OCI-LY1 (cell line): ENCODE results near the gene CA7.

Experiments used
- H2AFZ ChIP-seq: fragments of 200-600 bp; sonication (generic), shearing (Covaris generic); 2 replicates; pipeline ENCODE4 v1.6.0; 2014; ENCODE audit warnings: antibody characterized with exemption, mild to moderate bottlenecking, low read length
- H3F3A ChIP-seq: fragments of 200-600 bp; sonication (generic), shearing (Covaris generic); 2 replicates; pipeline ENCODE4 v1.6.0; 2014; ENCODE audit warnings: mild to moderate bottlenecking, antibody characterized with exemption, low read length, moderate library complexity; ENCODE audit not compliant: insufficient read depth
- H3K27ac ChIP-seq: fragments of 200-600 bp; sonication (generic); 2 replicates; pipeline ENCODE4 v1.5.1; 2014; ENCODE audit warnings: low read length, mixed run types, mild to moderate bottlenecking, low read depth; ENCODE audit not compliant: poor library complexity, severe bottlenecking
- H3K27me3 ChIP-seq: fragments of 200-600 bp; sonication (generic); 2 replicates; pipeline ENCODE4 v1.6.0; 2014; ENCODE audit warnings: antibody characterized with exemption, mild to moderate bottlenecking, low read length, moderate library complexity; ENCODE audit not compliant: insufficient read depth
- H3K36me3 ChIP-seq: fragments of 200-600 bp; sonication (generic); 2 replicates; pipeline ENCODE4 v1.6.1; 2014; ENCODE audit warnings: mild to moderate bottlenecking, antibody characterized with exemption, low read length, moderate library complexity, mixed read lengths; ENCODE audit not compliant: insufficient read depth
- H3K4me1 ChIP-seq: fragments of 200-600 bp; sonication (generic); 2 replicates; pipeline ENCODE4 v1.5.1; 2014; ENCODE audit warnings: mild to moderate bottlenecking, low read length, moderate library complexity; ENCODE audit not compliant: insufficient read depth, severe bottlenecking
- H3K4me2 ChIP-seq: fragments of 200-600 bp; sonication (generic), shearing (Covaris generic); 2 replicates; pipeline ENCODE4 v1.6.1; 2014; ENCODE audit warnings: low read length
- H3K4me3 ChIP-seq: fragments of 200-600 bp; sonication (generic); 2 replicates; pipeline ENCODE4 v1.5.1; 2014; ENCODE audit warnings: low read length, low read depth, mild to moderate bottlenecking, mixed read lengths; ENCODE audit not compliant: poor library complexity, severe bottlenecking
- H3K79me2 ChIP-seq: fragments of 200-600 bp; shearing (Covaris generic); 2 replicates; pipeline ENCODE4 v1.6.1; 2016; ENCODE audit warnings: mixed run types, low read length, mixed read lengths; ENCODE audit not compliant: insufficient read depth
- H3K9ac ChIP-seq: fragments of 200-600 bp; sonication (generic), shearing (Covaris generic); 2 replicates; pipeline ENCODE4 v1.6.1; 2014; ENCODE audit warnings: mild to moderate bottlenecking, low read length, mixed read lengths
- H3K9me2 ChIP-seq: fragments of 200-600 bp; sonication (generic), shearing (Covaris generic); 2 replicates; pipeline ENCODE4 v1.6.1; 2014; ENCODE audit warnings: low read depth, mild to moderate bottlenecking, low read length, mixed read lengths
- H3K9me3 ChIP-seq: fragments of 200-600 bp; shearing (Covaris generic); 2 replicates; pipeline ENCODE4 v1.6.1; 2014; ENCODE audit warnings: low read length, mixed read lengths
- H4K20me1 ChIP-seq: fragments of 200-600 bp; sonication (generic), shearing (Covaris generic); 2 replicates; pipeline ENCODE4 v1.6.0; 2016; ENCODE audit warnings: mild to moderate bottlenecking, low read length; ENCODE audit not compliant: insufficient read depth
- CTCF ChIP-seq: fragments of 200-600 bp; sonication (generic), shearing (Covaris generic); IDR thresholded peaks from 2 replicates; pipeline ENCODE4 v1.5.1; 2017; ENCODE audit warnings: mild to moderate bottlenecking, antibody characterized with exemption, low read length, moderate library complexity, mixed read lengths
- EZH2 ChIP-seq: fragments of 200-600 bp; sonication (generic), shearing (Covaris generic); IDR thresholded peaks from 2 replicates; pipeline ENCODE4 v1.8.0; 2017; ENCODE audit warnings: borderline replicate concordance, mixed run types, mild to moderate bottlenecking, antibody characterized with exemption, low read length, moderate library complexity, mixed read lengths

Gene CA7

GRCh38 chr16:66898933-66899309, 54.7 kb downstream of the CA7 start:
- no peak for TF ChIP-seq EZH2
- no peak for TF ChIP-seq CTCF
- no peaks in the 10 kb centered on the region for H3K36me3 ChIP-seq
- no peak overlapping the region for H3K9ac ChIP-seq

GRCh38 chr16:66899310-66899944, 55.2 kb downstream of the CA7 start:
- Histone ChIP-seq H3K9me2 (no peaks in the 10 kb centered on the region), H3K9me3 (no peaks in the 10 kb centered on the region), H3K4me1 (no peaks in the 10 kb centered on the region), H3K4me2 (no peak overlapping the region), H2AFZ (no peak overlapping the region), H3K27ac (no peak overlapping the region), H3K36me3 (no peaks in the 10 kb centered on the region), H4K20me1 (no peaks in the 10 kb centered on the region), H3K79me2 (no peaks in the 10 kb centered on the region), H3K9ac (no peak overlapping the region), H3K27me3 (peaks cover 3% of the 10 kb centered on the region; the same call in 1 of the 2 replicates), H3K4me3 (no peak overlapping the region), H3F3A (no peaks in the 10 kb centered on the region)
- TF ChIP-seq CTCF (no peak), EZH2 (no peak)

More at GRCh38 chr16:66898933-66899309, 54.7 kb downstream of the CA7 start:
- Histone ChIP-seq H3K4me2 (no peak overlapping the region), H3K4me3 (no peak overlapping the region), H3K27ac (no peak overlapping the region), H3K4me1 (no peaks in the 10 kb centered on the region), H4K20me1 (no peaks in the 10 kb centered on the region), H3F3A (no peaks in the 10 kb centered on the region), H3K79me2 (no peaks in the 10 kb centered on the region), H2AFZ (no peak overlapping the region), H3K9me2 (no peaks in the 10 kb centered on the region), H3K9me3 (no peaks in the 10 kb centered on the region), H3K27me3 (peaks cover 3% of the 10 kb centered on the region; the same call in 1 of the 2 replicates)

GRCh38 chr16:66899945-66900710, 55.9 kb downstream of the CA7 start:
- Histone ChIP-seq H3K79me2 (no peaks in the 10 kb centered on the region), H3K36me3 (no peaks in the 10 kb centered on the region), H3K4me2 (no peak overlapping the region), H3F3A (no peaks in the 10 kb centered on the region), H3K9ac (no peak overlapping the region), H3K4me1 (no peaks in the 10 kb centered on the region), H4K20me1 (no peaks in the 10 kb centered on the region), H3K27me3 (peaks cover 3% of the 10 kb centered on the region; the same call in 1 of the 2 replicates), H2AFZ (no peak overlapping the region), H3K9me3 (no peaks in the 10 kb centered on the region), H3K4me3 (no peak overlapping the region), H3K27ac (no peak overlapping the region), H3K9me2 (no peaks in the 10 kb centered on the region)
- TF ChIP-seq CTCF, result no peak
- no peak for TF ChIP-seq EZH2
